Measurements from ENCODE around the gene FARS2.

FARS2 gene

GRCh38 chr6:5475779-5476178 is 214.5 kb downstream of the FARS2 start:
- H3K27ac ChIP-seq (ENCODE audit: low read length) = no peak overlapping the region
- H3K9me3 ChIP-seq (ENCODE audit: insufficient read depth, low read length) = no peaks in the 10 kb centered on the region
- H3K36me3 ChIP-seq (replicated peaks; ENCODE audit: low read depth, low read length) = no peaks in the 10 kb centered on the region
- no peaks in the 10 kb centered on the region for H4K20me1 ChIP-seq (ENCODE audit: insufficient read depth, low read length)
- H3K4me1 ChIP-seq (ENCODE audit: low read length) = peaks cover 5% of the 10 kb centered on the region
- H3K9ac ChIP-seq (ENCODE audit: low read length) = no peak overlapping the region
- H2AFZ ChIP-seq (ENCODE audit: low read depth, low read length) = no peak overlapping the region
- H3K4me3 ChIP-seq (ENCODE audit: low read length) = no peak overlapping the region
- no peaks in the 10 kb centered on the region for H3K79me2 ChIP-seq (ENCODE audit: low read length)
- no peak overlapping the region for H3K4me2 ChIP-seq (ENCODE audit: low read length)
- no peaks in the 10 kb centered on the region for H3K27me3 ChIP-seq (ENCODE audit: low read depth, low read length)
- TF ChIP-seq CTCF (IDR thresholded peaks at IDR 0.05; ENCODE audit: low read depth, low read length) (no peak), EZH2phosphoT487 (IDR thresholded peaks at IDR 0.05; ENCODE audit: low read depth) (no peak)

- no peaks in the 10 kb centered on the region for H3K79me2 ChIP-seq (ENCODE audit: low read length)
- H3K36me3 ChIP-seq (replicated peaks; ENCODE audit: low read depth, low read length) = no peaks in the 10 kb centered on the region
- no peak overlapping the region for H3K27ac ChIP-seq (ENCODE audit: low read length)
- H3K4me2 ChIP-seq (ENCODE audit: low read length) = no peak overlapping the region
- TF ChIP-seq CTCF (IDR thresholded peaks at IDR 0.05; ENCODE audit: low read depth, low read length) (no peak), EZH2phosphoT487 (IDR thresholded peaks at IDR 0.05; ENCODE audit: low read depth) (no peak)
- H4K20me1 ChIP-seq (ENCODE audit: insufficient read depth, low read length) = no peaks in the 10 kb centered on the region
- no peaks in the 10 kb centered on the region for H3K27me3 ChIP-seq (ENCODE audit: low read depth, low read length)
- no peak overlapping the region for H3K4me3 ChIP-seq (ENCODE audit: low read length)
- no peak overlapping the region for H3K9ac ChIP-seq (ENCODE audit: low read length)
- no peaks in the 10 kb centered on the region for H3K4me1 ChIP-seq (ENCODE audit: low read length)
- H2AFZ ChIP-seq (ENCODE audit: low read depth, low read length) = no peak overlapping the region
- no peaks in the 10 kb centered on the region for H3K9me3 ChIP-seq (ENCODE audit: insufficient read depth, low read length)
Measured at GRCh38 chr6:5478380-5478779, 217.1 kb downstream of the FARS2 start.

GRCh38 chr6:5481033-5481432 is 219.7 kb downstream of the FARS2 start:
- no peak overlapping the region for H2AFZ ChIP-seq (ENCODE audit: low read depth, low read length)
- peaks cover 10% of the 10 kb centered on the region for H3K4me1 ChIP-seq (ENCODE audit: low read length)
- H3K9ac ChIP-seq (ENCODE audit: low read length) = no peak overlapping the region
- H3K4me2 ChIP-seq (ENCODE audit: low read length) = no peak overlapping the region
- H3K27ac ChIP-seq (ENCODE audit: low read length) = no peak overlapping the region
- no peaks in the 10 kb centered on the region for H3K27me3 ChIP-seq (ENCODE audit: low read depth, low read length)
- TF ChIP-seq CTCF (IDR thresholded peaks at IDR 0.05; ENCODE audit: low read depth, low read length) (no peak), EZH2phosphoT487 (IDR thresholded peaks at IDR 0.05; ENCODE audit: low read depth) (no peak)
- H3K9me3 ChIP-seq (ENCODE audit: insufficient read depth, low read length) = no peaks in the 10 kb centered on the region
- no peak overlapping the region for H3K4me3 ChIP-seq (ENCODE audit: low read length)
- H3K36me3 ChIP-seq (replicated peaks; ENCODE audit: low read depth, low read length) = no peaks in the 10 kb centered on the region
- H4K20me1 ChIP-seq (ENCODE audit: insufficient read depth, low read length) = peaks cover 7% of the 10 kb centered on the region; the same call in 1 of the 2 replicates
- H3K79me2 ChIP-seq (ENCODE audit: low read length) = no peaks in the 10 kb centered on the region

- no peak for TF ChIP-seq CTCF (IDR thresholded peaks at IDR 0.05; ENCODE audit: low read depth, low read length)
- H3K36me3 ChIP-seq (replicated peaks; ENCODE audit: low read depth, low read length) = no peaks in the 10 kb centered on the region
- H3K9ac ChIP-seq (ENCODE audit: low read length) = no peak overlapping the region
- no peak overlapping the region for H2AFZ ChIP-seq (ENCODE audit: low read depth, low read length)
- no peaks in the 10 kb centered on the region for H3K27me3 ChIP-seq (ENCODE audit: low read depth, low read length)
- H3K4me1 ChIP-seq (ENCODE audit: low read length) = peaks cover 17% of the 10 kb centered on the region
- H3K9me3 ChIP-seq (ENCODE audit: insufficient read depth, low read length) = no peaks in the 10 kb centered on the region
- H3K27ac ChIP-seq (ENCODE audit: low read length) = no peak overlapping the region
- no peak overlapping the region for H3K4me2 ChIP-seq (ENCODE audit: low read length)
- peaks cover 11% of the 10 kb centered on the region for H4K20me1 ChIP-seq (ENCODE audit: insufficient read depth, low read length)
- H3K79me2 ChIP-seq (ENCODE audit: low read length) = no peaks in the 10 kb centered on the region
- no peak overlapping the region for H3K4me3 ChIP-seq (ENCODE audit: low read length)
Measured at GRCh38 chr6:5481750-5482149, 220.4 kb downstream of the FARS2 start.

All from OCI-LY3 (cell line).